ENCODE measurements around the gene ASAP2.

Gene ASAP2

DNA sequence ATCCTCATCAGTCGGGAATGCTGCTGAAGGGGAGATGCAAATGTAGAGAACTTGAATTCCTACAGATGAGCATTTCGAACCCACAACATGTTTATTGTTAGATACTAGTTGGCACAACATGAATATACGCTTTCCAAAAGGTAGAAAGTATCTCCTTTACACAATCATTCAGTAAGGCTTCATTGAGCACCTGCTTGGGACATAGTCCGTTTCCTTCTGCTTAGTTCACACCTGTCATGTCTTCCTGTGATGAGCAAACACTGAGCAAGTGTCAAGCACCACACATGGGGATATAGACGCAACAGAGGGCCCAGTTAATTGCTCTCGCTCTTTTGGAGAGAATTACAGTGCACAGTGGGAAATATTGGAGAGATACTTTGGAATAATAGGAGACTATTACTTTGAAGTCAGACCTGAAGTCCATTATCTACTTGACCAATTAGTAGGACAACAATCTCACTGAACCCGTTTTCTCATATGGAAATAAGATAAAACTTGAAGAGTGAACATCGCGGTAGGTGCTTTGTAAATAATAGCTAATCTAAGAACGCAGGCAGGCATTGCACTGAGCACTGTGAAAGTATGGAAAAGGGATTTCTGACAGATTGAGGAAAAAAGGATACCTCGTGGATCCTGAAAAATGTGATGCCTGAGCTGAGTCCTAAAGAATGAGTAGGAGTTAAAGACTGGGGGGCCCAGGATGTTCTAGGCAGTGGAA lies 218.0 kb downstream of the ASAP2 start:
- H3K9me3 ChIP-seq (ENCODE audit: control insufficient read depth, low read depth, low read length): no peaks in the 10 kb centered on the region
- peak overlapping the region; percentile 92 for H3K9ac ChIP-seq (ENCODE audit: low read length)
- H3K36me3 ChIP-seq (ENCODE audit: control insufficient read depth, low read depth, low read length): peaks cover 7% of the 10 kb centered on the region
- H3K27ac ChIP-seq (ENCODE audit: low read length): no peak overlapping the region
- H3K4me3 ChIP-seq (ENCODE audit: low read length): peak overlapping the region; percentile 93
- H3K27me3 ChIP-seq (ENCODE audit: control insufficient read depth, insufficient read depth, low read length): peaks cover 9% of the 10 kb centered on the region
- peaks cover 5% of the 10 kb centered on the region for H3K4me1 ChIP-seq (ENCODE audit: control insufficient read depth, low read depth, low read length)

DNA sequence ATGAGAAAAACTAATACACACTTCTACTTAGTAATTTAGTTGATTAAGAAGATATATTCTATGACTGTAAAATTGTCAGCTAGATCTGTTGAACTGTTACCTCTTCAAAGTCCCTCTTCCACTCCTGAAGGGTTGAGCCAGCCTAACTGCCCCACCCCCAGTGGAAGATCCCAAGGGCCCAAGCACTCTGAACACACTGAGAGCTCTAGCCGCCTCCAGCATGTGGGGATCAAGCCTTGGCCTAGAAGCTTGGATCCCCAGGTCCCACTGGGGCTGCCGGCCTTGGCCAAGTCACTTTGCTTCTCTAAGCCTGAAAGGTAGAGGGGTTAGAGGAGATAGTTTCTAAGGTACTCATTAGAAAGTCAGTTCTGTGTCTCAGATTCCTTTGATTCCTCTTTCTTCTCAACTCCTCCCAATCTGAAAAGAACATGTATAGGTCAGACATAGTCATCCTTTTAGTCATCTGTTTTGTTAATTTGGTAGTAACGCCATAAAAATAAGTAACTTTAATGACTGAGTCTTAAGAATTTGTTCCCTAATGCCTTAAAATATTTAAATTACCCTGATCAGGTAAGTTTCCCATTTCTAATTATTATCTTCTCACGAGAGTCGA lies 222.5 kb downstream of the ASAP2 start:
- no peak overlapping the region for H3K9ac ChIP-seq (ENCODE audit: low read length)

DNA sequence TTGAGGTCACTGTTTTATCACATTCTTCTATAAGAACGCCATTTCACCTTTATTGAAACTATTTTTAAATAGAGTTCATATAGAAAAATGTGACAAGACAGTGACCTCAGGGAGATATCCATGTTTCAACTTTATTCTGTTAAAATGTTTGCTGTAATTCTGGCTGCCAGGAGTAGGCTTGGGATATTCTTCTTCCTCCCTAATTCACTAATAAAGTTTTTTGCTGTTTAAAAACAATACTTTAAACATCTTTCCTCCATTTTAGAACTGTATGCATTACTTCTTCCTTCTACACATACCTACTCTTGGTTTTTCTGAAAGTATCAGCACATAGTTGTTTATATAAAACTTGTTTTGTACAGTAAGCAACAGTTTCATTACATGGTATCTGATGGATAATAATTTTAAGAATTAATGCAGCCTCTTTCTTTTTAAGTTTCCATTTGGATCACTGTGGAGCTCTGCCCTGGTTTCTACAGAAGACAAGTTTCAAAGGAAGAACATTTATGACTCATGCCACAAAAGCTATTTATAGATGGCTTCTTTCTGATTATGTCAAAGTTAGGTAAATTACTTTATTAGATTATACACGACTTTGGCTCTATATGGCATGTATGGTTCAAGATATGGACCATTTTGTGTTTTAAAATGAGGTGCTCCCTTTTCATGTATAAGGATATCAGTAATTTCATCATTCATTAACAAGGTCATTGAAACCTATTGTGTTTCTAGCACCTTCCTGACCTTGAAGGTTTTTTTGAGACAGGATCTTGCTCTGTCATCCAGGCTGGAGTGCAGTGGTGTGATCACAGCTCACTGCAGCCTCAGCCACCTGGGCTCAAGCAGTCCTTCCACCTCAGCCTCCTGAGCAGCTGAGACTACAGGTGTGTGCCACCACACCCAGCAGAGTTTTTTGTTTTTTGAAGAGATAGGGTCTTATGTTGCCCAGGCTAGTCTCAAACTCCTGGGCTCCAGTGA lies 224.0 kb downstream of the ASAP2 start:
- H3K4me1 ChIP-seq (ENCODE audit: control insufficient read depth, low read depth, low read length): no peaks in the 10 kb centered on the region
- peaks cover 58% of the 10 kb centered on the region for H3K36me3 ChIP-seq (ENCODE audit: control insufficient read depth, low read depth, low read length)
- H3K9ac ChIP-seq (ENCODE audit: low read length): no peak overlapping the region
- no peaks in the 10 kb centered on the region for H3K27me3 ChIP-seq (ENCODE audit: control insufficient read depth, insufficient read depth, low read length)
- no peaks in the 10 kb centered on the region for H3K9me3 ChIP-seq (ENCODE audit: control insufficient read depth, low read depth, low read length)
- H3K27ac ChIP-seq (ENCODE audit: low read length): no peak overlapping the region
- H3K4me3 ChIP-seq (ENCODE audit: low read length): no peak overlapping the region

More for the DNA sequence above, 222.5 kb downstream of the ASAP2 start:
- Histone ChIP-seq H3K9me3 (ENCODE audit: control insufficient read depth, low read depth, low read length) (no peaks in the 10 kb centered on the region), H3K4me3 (ENCODE audit: low read length) (no peak overlapping the region), H3K27me3 (ENCODE audit: control insufficient read depth, insufficient read depth, low read length) (no peaks in the 10 kb centered on the region), H3K36me3 (ENCODE audit: control insufficient read depth, low read depth, low read length) (peaks cover 48% of the 10 kb centered on the region), H3K27ac (ENCODE audit: low read length) (no peak overlapping the region), H3K4me1 (ENCODE audit: control insufficient read depth, low read depth, low read length) (peaks cover 5% of the 10 kb centered on the region)

DNA sequence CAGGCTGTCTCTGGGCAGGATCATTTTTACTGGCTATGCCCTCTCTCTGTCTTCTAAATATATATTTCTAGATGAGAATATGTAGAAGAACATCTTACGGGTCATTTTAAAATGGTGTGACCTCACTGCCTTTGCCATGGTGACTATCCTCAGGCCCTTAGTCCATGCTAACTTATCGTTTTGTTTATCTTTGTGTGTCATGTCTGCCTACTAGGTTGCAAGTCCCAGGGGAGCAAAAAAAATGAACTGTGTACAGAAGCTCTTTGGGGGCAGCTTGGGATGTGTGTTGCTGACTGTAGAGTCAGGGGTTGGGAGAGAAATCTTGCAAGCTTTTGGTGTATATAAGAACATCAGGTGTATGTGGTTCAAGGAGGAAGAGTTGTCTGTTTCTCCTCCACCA lies 227.9 kb downstream of the ASAP2 start:
- no peak overlapping the region for H3K4me3 ChIP-seq (ENCODE audit: low read length)
- H3K27ac ChIP-seq (ENCODE audit: low read length): no peak overlapping the region
- no peaks in the 10 kb centered on the region for H3K27me3 ChIP-seq (ENCODE audit: control insufficient read depth, insufficient read depth, low read length)
- no peaks in the 10 kb centered on the region for H3K9me3 ChIP-seq (ENCODE audit: control insufficient read depth, low read depth, low read length)
- no peak overlapping the region for H3K9ac ChIP-seq (ENCODE audit: low read length)
- H3K4me1 ChIP-seq (ENCODE audit: control insufficient read depth, low read depth, low read length): no peaks in the 10 kb centered on the region
- peaks cover 84% of the 10 kb centered on the region for H3K36me3 ChIP-seq (ENCODE audit: control insufficient read depth, low read depth, low read length)

DNA sequence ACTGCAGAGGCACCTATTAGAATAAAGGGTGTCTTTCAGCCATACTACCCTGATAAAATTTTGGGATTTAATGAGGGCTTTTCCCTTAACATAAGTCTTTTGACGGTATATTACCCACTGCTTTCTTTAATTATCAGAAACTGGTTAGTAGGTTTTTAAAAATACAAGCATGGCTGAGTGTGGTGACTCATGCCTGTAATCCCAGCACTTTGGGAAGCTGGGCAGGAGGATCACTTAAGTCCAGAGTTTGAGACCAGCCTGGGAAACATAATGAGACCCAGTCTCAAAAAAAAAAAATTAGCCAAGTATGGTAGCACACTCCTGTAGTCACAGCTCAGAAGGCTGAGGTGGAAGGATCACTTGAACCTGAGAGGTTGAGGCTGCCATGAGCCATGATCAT lies 232.9 kb downstream of the ASAP2 start:
- H3K9ac ChIP-seq (ENCODE audit: low read length): no peak overlapping the region

DNA sequence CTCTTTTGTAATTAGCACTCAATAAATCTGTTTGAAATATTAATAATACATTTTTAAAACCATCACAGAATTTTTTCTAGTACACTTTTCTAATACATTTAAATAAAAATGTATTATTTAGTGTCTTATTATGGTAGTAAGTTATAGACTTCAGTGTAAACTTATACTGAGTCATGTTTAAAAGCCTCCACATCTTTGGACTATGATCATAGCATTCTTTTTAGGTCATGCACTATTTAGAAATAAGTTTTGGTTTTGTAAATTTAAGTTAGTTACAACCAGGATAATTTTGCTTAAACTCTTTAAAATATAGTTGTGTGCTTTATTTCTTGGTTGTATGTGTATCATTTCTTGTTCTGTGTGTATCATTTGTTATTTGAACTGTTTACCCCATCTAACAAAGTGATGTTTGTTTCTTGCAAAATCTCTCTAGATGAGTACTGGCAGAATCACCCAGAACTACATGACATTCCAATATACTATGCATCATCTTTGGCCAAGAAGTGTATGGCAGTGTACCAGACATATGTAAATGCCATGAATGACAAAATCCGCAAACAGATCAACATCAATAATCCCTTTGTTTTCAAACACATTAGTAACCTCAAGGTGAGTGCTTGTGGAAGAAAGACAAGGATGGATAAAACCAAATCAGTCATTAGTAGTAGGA lies 233.6 kb downstream of the ASAP2 start:
- Histone ChIP-seq H3K36me3 (ENCODE audit: control insufficient read depth, low read depth, low read length) (peaks cover 77% of the 10 kb centered on the region), H3K9me3 (ENCODE audit: control insufficient read depth, low read depth, low read length) (no peaks in the 10 kb centered on the region), H3K27ac (ENCODE audit: low read length) (no peak overlapping the region), H3K27me3 (ENCODE audit: control insufficient read depth, insufficient read depth, low read length) (no peaks in the 10 kb centered on the region), H3K4me3 (ENCODE audit: low read length) (no peak overlapping the region), H3K9ac (ENCODE audit: low read length) (no peak overlapping the region), H3K4me1 (ENCODE audit: control insufficient read depth, low read depth, low read length) (no peaks in the 10 kb centered on the region)

More for the DNA sequence above, 232.9 kb downstream of the ASAP2 start:
- H3K36me3 ChIP-seq (ENCODE audit: control insufficient read depth, low read depth, low read length): peaks cover 77% of the 10 kb centered on the region
- no peak overlapping the region for H3K4me3 ChIP-seq (ENCODE audit: low read length)
- H3K4me1 ChIP-seq (ENCODE audit: control insufficient read depth, low read depth, low read length): no peaks in the 10 kb centered on the region
- H3K9me3 ChIP-seq (ENCODE audit: control insufficient read depth, low read depth, low read length): no peaks in the 10 kb centered on the region
- no peaks in the 10 kb centered on the region for H3K27me3 ChIP-seq (ENCODE audit: control insufficient read depth, insufficient read depth, low read length)
- H3K27ac ChIP-seq (ENCODE audit: low read length): no peak overlapping the region

DNA sequence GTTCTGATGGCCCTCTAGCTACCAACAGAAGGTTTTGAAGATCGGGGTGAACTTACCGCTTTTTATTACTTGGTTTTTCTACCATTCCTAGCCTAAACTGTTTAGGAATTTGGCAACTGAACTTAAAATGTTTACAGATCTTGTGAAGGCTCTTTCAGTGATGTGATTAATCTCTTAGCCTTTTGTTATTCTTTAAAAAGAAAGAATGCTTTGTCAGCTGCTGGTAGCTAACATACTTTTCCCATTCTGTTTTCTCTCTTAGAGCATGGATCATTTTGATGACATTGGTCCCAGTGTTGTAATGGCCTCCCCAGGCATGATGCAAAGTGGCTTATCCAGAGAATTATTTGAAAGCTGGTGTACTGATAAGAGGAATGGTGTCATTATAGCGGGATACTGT lies 234.9 kb downstream of the ASAP2 start:
- Histone ChIP-seq H3K9ac (ENCODE audit: low read length) (no peak overlapping the region), H3K36me3 (ENCODE audit: control insufficient read depth, low read depth, low read length) (peaks cover 82% of the 10 kb centered on the region), H3K9me3 (ENCODE audit: control insufficient read depth, low read depth, low read length) (no peaks in the 10 kb centered on the region), H3K4me3 (ENCODE audit: low read length) (no peak overlapping the region), H3K4me1 (ENCODE audit: control insufficient read depth, low read depth, low read length) (no peaks in the 10 kb centered on the region), H3K27me3 (ENCODE audit: control insufficient read depth, insufficient read depth, low read length) (no peaks in the 10 kb centered on the region), H3K27ac (ENCODE audit: low read length) (no peak overlapping the region)

DNA sequence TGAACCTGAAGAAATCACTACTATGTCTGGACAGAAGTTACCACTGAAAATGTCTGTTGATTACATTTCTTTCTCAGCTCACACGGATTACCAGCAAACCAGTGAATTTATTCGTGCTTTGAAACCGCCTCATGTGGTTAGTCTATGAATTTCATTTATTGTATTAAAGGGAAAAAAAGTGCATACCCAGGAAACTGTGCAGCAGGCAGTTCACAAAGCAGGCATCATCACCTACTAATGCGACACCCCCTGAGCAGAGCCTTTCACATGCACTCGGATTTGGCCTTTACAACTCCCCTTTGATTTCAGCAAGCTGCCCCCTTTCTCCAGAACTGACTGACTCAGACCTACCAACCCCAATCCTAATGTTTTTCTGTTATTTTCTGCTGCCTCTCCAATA lies 236.9 kb downstream of the ASAP2 start:
- no peaks in the 10 kb centered on the region for H3K4me1 ChIP-seq (ENCODE audit: control insufficient read depth, low read depth, low read length)
- no peaks in the 10 kb centered on the region for H3K27me3 ChIP-seq (ENCODE audit: control insufficient read depth, insufficient read depth, low read length)
- peaks cover 77% of the 10 kb centered on the region for H3K36me3 ChIP-seq (ENCODE audit: control insufficient read depth, low read depth, low read length)
- no peak overlapping the region for H3K4me3 ChIP-seq (ENCODE audit: low read length)
- H3K27ac ChIP-seq (ENCODE audit: low read length): no peak overlapping the region
- H3K9me3 ChIP-seq (ENCODE audit: control insufficient read depth, low read depth, low read length): no peaks in the 10 kb centered on the region
- H3K9ac ChIP-seq (ENCODE audit: low read length): no peak overlapping the region

DNA sequence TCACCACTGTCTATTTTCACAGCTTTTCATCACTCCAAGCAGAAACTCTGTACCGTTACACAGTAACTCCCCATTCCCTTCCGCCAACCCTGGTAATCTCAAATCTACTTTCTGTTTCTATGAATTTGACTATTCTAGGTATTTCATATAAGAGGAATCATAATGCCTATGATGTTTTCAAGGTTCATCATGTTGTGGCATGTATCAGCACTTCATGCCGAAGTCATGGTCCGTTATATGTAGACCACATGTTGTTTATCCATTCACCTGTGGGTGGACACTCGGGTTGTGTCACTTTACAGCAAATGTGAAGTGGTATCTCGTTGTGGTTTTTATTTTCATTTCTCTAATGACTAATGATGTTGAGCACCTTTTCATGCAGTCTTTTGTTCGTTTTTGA lies 238.5 kb downstream of the ASAP2 start:
- Histone ChIP-seq H3K9ac (ENCODE audit: low read length) (no peak overlapping the region), H3K4me1 (ENCODE audit: control insufficient read depth, low read depth, low read length) (no peaks in the 10 kb centered on the region), H3K27ac (ENCODE audit: low read length) (no peak overlapping the region), H3K4me3 (ENCODE audit: low read length) (no peak overlapping the region), H3K27me3 (ENCODE audit: control insufficient read depth, insufficient read depth, low read length) (no peaks in the 10 kb centered on the region), H3K36me3 (ENCODE audit: control insufficient read depth, low read depth, low read length) (peaks cover 70% of the 10 kb centered on the region), H3K9me3 (ENCODE audit: control insufficient read depth, low read depth, low read length) (no peaks in the 10 kb centered on the region)

DNA sequence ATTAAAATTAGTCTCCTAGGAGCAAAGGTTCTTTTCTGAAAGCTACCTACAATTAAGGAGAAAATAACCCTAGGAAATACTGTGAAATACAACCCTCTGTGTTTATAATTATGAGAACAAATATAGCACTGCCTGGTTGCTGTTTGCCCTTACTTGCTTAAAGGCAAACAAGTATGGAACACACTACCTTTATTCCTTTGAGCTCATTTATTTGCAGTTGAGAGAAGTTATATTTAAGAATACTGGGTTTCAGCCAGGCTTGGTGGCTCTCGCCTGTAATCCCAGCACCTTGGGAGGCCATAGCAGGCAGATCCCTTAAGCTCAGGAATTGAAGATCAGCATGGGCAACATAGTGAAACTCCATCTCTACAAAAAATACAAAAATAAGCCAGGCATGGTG lies 244.6 kb downstream of the ASAP2 start:
- H3K9ac ChIP-seq (ENCODE audit: low read length): no peak overlapping the region
- no peak overlapping the region for H3K4me3 ChIP-seq (ENCODE audit: low read length)
- peaks cover 54% of the 10 kb centered on the region for H3K36me3 ChIP-seq (ENCODE audit: control insufficient read depth, low read depth, low read length)
- no peaks in the 10 kb centered on the region for H3K27me3 ChIP-seq (ENCODE audit: control insufficient read depth, insufficient read depth, low read length)
- no peak overlapping the region for H3K27ac ChIP-seq (ENCODE audit: low read length)
- H3K4me1 ChIP-seq (ENCODE audit: control insufficient read depth, low read depth, low read length): no peaks in the 10 kb centered on the region
- no peaks in the 10 kb centered on the region for H3K9me3 ChIP-seq (ENCODE audit: control insufficient read depth, low read depth, low read length)

All from iPS-18a (cell line).